K562 (cell line): Measurements from ENCODE around the gene ARV1.
A peak's percentile ranks its signal among the peaks of the same experiment; 100 is the strongest.

Experiments used
- ATF7 ChIP-seq: fragments of 450-650 bp; IDR thresholded peaks from 2 replicates; pipeline ENCODE4 v1.7.1; 2014; ENCODE audit warnings: mild to moderate bottlenecking, moderate library complexity
- CTCF ChIP-seq, 3 experiments: IDR thresholded peaks in 2 of 3; conservative IDR thresholded peaks in 1 of 3; 2 replicates each; pipeline ENCODE4 v1.5.1; 2011 to 2012; ENCODE audit warnings: low read length in 3 of 3, mild to moderate bottlenecking in 3 of 3, control low read depth in 2 of 3, improper control_type of control experiment in 1 of 3, inconsistent platforms in 1 of 3, low read depth in 1 of 3, mixed read lengths in 1 of 3, moderate library complexity in 1 of 3; ENCODE audit not compliant: insufficient read depth in 2 of 3
- HOMEZ ChIP-seq: fragments of 250-450 bp; sonication (Bioruptor Pico); IDR thresholded peaks from 2 replicates; pipeline ENCODE4 v1.4.0; 2020; ENCODE audit warnings: mild to moderate bottlenecking, moderate library complexity
- MXI1 ChIP-seq: IDR thresholded peaks from 2 replicates; pipeline ENCODE4 v1.6.1; 2011; ENCODE audit warnings: low read depth, mild to moderate bottlenecking, improper control_type of control experiment, low read length
- NFE2 ChIP-seq: IDR thresholded peaks from 2 replicates; pipeline ENCODE4 v1.6.1; 2014; ENCODE audit warnings: antibody characterized with exemption, low read depth
- NR2C2 ChIP-seq, 2 experiments: fragments of 200-800 bp in 1 of 2; sonication (Bioruptor generic) in 1 of 2; sonication (generic) in 1 of 2; formaldehyde crosslinking in 1 of 2; IDR thresholded peaks; 2 replicates each; pipeline versions ENCODE4 v1.6.1 to v1.8.0; 2016 to 2022; ENCODE audit warnings: mild to moderate bottlenecking in 1 of 2, missing compliant biosample characterization in 1 of 2, missing genetic modification characterization in 1 of 2, missing genetic modification reagents in 1 of 2
- PBX2 ChIP-seq, 2 experiments: IDR thresholded peaks in 1 of 2; conservative IDR thresholded peaks in 1 of 2; 2 replicates each; pipeline ENCODE4 v1.6.1; 2016; ENCODE audit warnings: low read depth in 2 of 2, mild to moderate bottlenecking in 1 of 2, missing compliant biosample characterization in 1 of 2, missing genetic modification characterization in 1 of 2, moderate library complexity in 1 of 2
- RBM14 ChIP-seq: fragments of 200-400 bp; formaldehyde crosslinking; IDR thresholded peaks from 2 replicates; pipeline ENCODE4 v1.6.1; 2018; ENCODE audit warnings: low read depth, mild to moderate bottlenecking, low read length, moderate library complexity, borderline replicate concordance; ENCODE audit not compliant: insufficient read depth
- SMARCA4 ChIP-seq: fragments of 450-650 bp; IDR thresholded peaks from 2 replicates; pipeline ENCODE4 v1.6.1; 2016
- STAT5A ChIP-seq: IDR thresholded peaks from 2 replicates; pipeline ENCODE4 v1.6.1; 2012; ENCODE audit warnings: low read length, inconsistent platforms, borderline replicate concordance
- TEAD2 ChIP-seq: fragments of 450-650 bp; IDR thresholded peaks from 2 replicates; pipeline ENCODE4 v1.6.1; 2016; ENCODE audit warnings: missing genetic modification characterization, control low read depth, missing compliant biosample characterization
- ZNF24 ChIP-seq: fragments of 450-650 bp; IDR thresholded peaks from 2 replicates; pipeline ENCODE4 v1.6.1; 2016
- ZNF324 ChIP-seq: fragments of 250-450 bp; sonication (Bioruptor Pico); IDR thresholded peaks from 2 replicates; pipeline ENCODE4 v1.4.0; 2020; ENCODE audit warnings: mild to moderate bottlenecking
- ZZZ3 ChIP-seq: fragments of 450-650 bp; IDR thresholded peaks from 2 replicates; pipeline ENCODE4 v1.6.1; 2016; ENCODE audit warnings: antibody characterized with exemption, mild to moderate bottlenecking, moderate library complexity

- TF ChIP-seq CTCF (IDR thresholded peaks at IDR 0.05 in 2 of 3, conservative IDR thresholded peaks at IDR 0.05 in 1 of 3; ENCODE audit: insufficient read depth in 2 of 3, low read depth in 1 of 3, low read length in 3 of 3) (0 out of 6 replicates have a peak, but pooled peaks of 1 of the 3 experiments have one; percentile 1), TEAD2 (no peak), NFE2 (no peak), PBX2 (CRISPR knock-in tag; IDR thresholded peaks at IDR 0.05; ENCODE audit: low read depth) (no peak), PBX2 (tag; conservative IDR thresholded peaks at IDR 0.05; ENCODE audit: low read depth) (no peak), RBM14 (no peak), ATF7 (no peak), STAT5A (no peak), ZNF324 (no peak), NR2C2 (CRISPR knock-in tag; IDR thresholded peaks at IDR 0.05) (no peak), NR2C2 (tag; IDR thresholded peaks at IDR 0.05) (no peak), ZZZ3 (no peak), HOMEZ (CRISPR knock-in tag) (0 out of 2 replicates have a peak, but pooled peaks have one; percentile 55), MXI1 (no peak), SMARCA4 (no peak), ZNF24 (no peak)
Observed at GRCh38 chr1:230977761-230978490, 968 bp upstream of the ARV1 start.
